ENCODE measurements around the gene SUPT5H.

GRCh38 chr19:39479916-39480315 is 34.5 kb downstream of the SUPT5H start:
- TF ChIP-seq CTCF (conservative IDR thresholded peaks at IDR 0.05; ENCODE audit: low read depth, low read length) (no peak), EZH2phosphoT487 (IDR thresholded peaks at IDR 0.05; ENCODE audit: borderline replicate concordance, low read length) (no peak)
